GM12878 (cell line): ENCODE results near the gene RTCB. TPM values are rescaled to one million over a fixed set of nuclear protein-coding genes. Genes with fewer than 3 reads are reported as not detected.
A peak's percentile ranks its signal among the peaks of the same experiment; 100 is the strongest.

Experiments
- ATAC-seq: fragments of 200-7000 bp; cut with Tn5 transposase; 3 replicates; pipeline ENCODE4 v1.9.1; 2020; ENCODE audit warnings: mild to moderate bottlenecking, moderate library complexity
- BruUV-seq: library from RNA; stranded (reverse); fragments of 400-500 nt; replicated peaks from 2 replicates; lab custom pipeline; 2021; lab: Mats Ljungman, UMichigan
- CTCF ChIA-PET: fragments of 300-600 bp; sonication (Branson Sonifier 250); formaldehyde crosslinking; extraction: SDS; loops from one replicate; lab custom pipeline; 2021; ENCODE audit warnings: inconsistent platforms; lab: Yijun Ruan, JAX
- POLR2A ChIA-PET: fragments of 350-600 bp; formaldehyde crosslinking; extraction: SDS; loops from one replicate; lab custom pipeline; 2021; ENCODE audit warnings: inconsistent platforms; lab: Charles Lee
- RAD21 ChIA-PET: fragments of 300-600 bp; sonication (Branson Sonifier 250); formaldehyde crosslinking; loops from one replicate; lab custom pipeline; 2023; ENCODE audit warnings: antibody characterized with exemption; ENCODE audit not compliant: unreplicated experiment; lab: Charles Lee
- SMC1A ChIA-PET: fragments of 300-600 bp; sonication (Branson Sonifier 250); formaldehyde crosslinking; loops from one replicate; lab custom pipeline; 2023; ENCODE audit not compliant: unreplicated experiment, uncharacterized antibody; lab: Charles Lee
- DNase-seq: peaks from one replicate; pipeline ENCODE4 v3.0.0-alpha.2; 2011; ENCODE audit warnings: low read depth, low spot score
- FAIRE-seq: peaks from 3 replicates; lab custom pipeline; 2011; peaks lifted over from hg19 to GRCh38; lab: Jason Lieb, UNC
- H2AFZ ChIP-seq: 2 replicates; pipeline ENCODE4 v1.6.0; 2011; ENCODE audit warnings: low read depth, low read length, control low read depth; ENCODE audit not compliant: control insufficient read depth
- H3K27ac ChIP-seq: 2 replicates; pipeline ENCODE4 v1.5.1; 2011; ENCODE audit warnings: control low read depth; ENCODE audit not compliant: control insufficient read depth, insufficient read depth
- H3K27me3 ChIP-seq, 2 experiments: replicated peaks in 1 of 2; 2 replicates each; pipeline versions ENCODE4 v1.6.0 to v1.6.1; 2011; ENCODE audit warnings: low read length in 1 of 2; ENCODE audit not compliant: control insufficient read depth in 2 of 2, insufficient read depth in 2 of 2
- H3K36me3 ChIP-seq, 2 experiments: 2 replicates each; pipeline ENCODE4 v1.5.1; 2011; ENCODE audit warnings: low read length in 1 of 2; ENCODE audit not compliant: control insufficient read depth in 2 of 2, insufficient read depth in 2 of 2
- H3K4me1 ChIP-seq: 2 replicates; pipeline ENCODE4 v1.6.1; 2011; ENCODE audit warnings: mild to moderate bottlenecking, low read length, moderate library complexity, mixed read lengths; ENCODE audit not compliant: control insufficient read depth, insufficient read depth
- H3K4me2 ChIP-seq: 2 replicates; pipeline ENCODE4 v1.6.0; 2011; ENCODE audit warnings: control low read depth; ENCODE audit not compliant: control insufficient read depth, insufficient read depth
- H3K4me3 ChIP-seq: fragments of 200-600 bp; sonication (generic); 2 replicates; pipeline ENCODE4 v1.5.1; 2016
- H3K79me2 ChIP-seq: 2 replicates; pipeline ENCODE4 v1.6.0; 2011; ENCODE audit warnings: low read length; ENCODE audit not compliant: control insufficient read depth, insufficient read depth
- H3K9ac ChIP-seq: 2 replicates; pipeline ENCODE4 v1.8.0; 2011; ENCODE audit warnings: low read length, control low read depth, mixed read lengths; ENCODE audit not compliant: control insufficient read depth, insufficient read depth
- H3K9me3 ChIP-seq: replicated peaks from 3 replicates; pipeline ENCODE4 v1.5.1; 2011; ENCODE audit warnings: mild to moderate bottlenecking, low read length; ENCODE audit not compliant: control insufficient read depth, insufficient read depth
- H4K20me1 ChIP-seq: 2 replicates; pipeline ENCODE4 v1.6.0; 2011; ENCODE audit not compliant: control insufficient read depth, insufficient read depth
- BCL3 ChIP-seq: IDR thresholded peaks from 2 replicates; pipeline ENCODE4 v1.6.1; 2011; ENCODE audit warnings: borderline replicate concordance, low read depth, mild to moderate bottlenecking, moderate library complexity, low read length; ENCODE audit not compliant: insufficient read depth, poor library complexity, severe bottlenecking
- CBX5 ChIP-seq: sonication (generic); IDR thresholded peaks from 2 replicates; pipeline ENCODE4 v1.6.1; 2016; ENCODE audit warnings: low read depth, moderate library complexity, mild to moderate bottlenecking, inconsistent platforms
- CTCF ChIP-seq, 3 experiments: IDR thresholded peaks in 2 of 3; conservative IDR thresholded peaks in 1 of 3; 2 replicates each; pipeline ENCODE4 v1.5.1; 2011; ENCODE audit warnings: low read depth in 3 of 3, low read length in 3 of 3, mild to moderate bottlenecking in 3 of 3, control low read depth in 2 of 3, moderate library complexity in 2 of 3, inconsistent platforms in 1 of 3, mixed read lengths in 1 of 3; ENCODE audit not compliant: control insufficient read depth in 2 of 3, insufficient read depth in 1 of 3; ENCODE audit errors: extremely low read depth in 1 of 3
- E2F8 ChIP-seq: fragments of 450-650 bp; IDR thresholded peaks from 2 replicates; pipeline ENCODE4 v1.6.1; 2018; ENCODE audit warnings: mild to moderate bottlenecking, low read depth, moderate library complexity; ENCODE audit not compliant: partially characterized antibody
- KAT2A ChIP-seq: conservative IDR thresholded peaks from 2 replicates; pipeline ENCODE4 v1.6.1; 2011; ENCODE audit warnings: low read depth, low read length; ENCODE audit not compliant: control insufficient read depth
- MXI1 ChIP-seq: fragments of 150-350 bp; IDR thresholded peaks from 2 replicates; pipeline ENCODE4 v1.6.1; 2011; ENCODE audit warnings: low read depth, mild to moderate bottlenecking, inconsistent platforms, low read length, improper control_type of control experiment
- PKNOX1 ChIP-seq: fragments of 450-650 bp; IDR thresholded peaks from 2 replicates; pipeline ENCODE4 v1.6.1; 2016; ENCODE audit warnings: mild to moderate bottlenecking
- POLR2A ChIP-seq: IDR thresholded peaks from 2 replicates; pipeline ENCODE4 v1.6.1; 2011; ENCODE audit warnings: low read depth, mild to moderate bottlenecking, low read length
- PRDM15 ChIP-seq: fragments of 450-650 bp; formaldehyde crosslinking; IDR thresholded peaks from 2 replicates; pipeline ENCODE4 v1.4.0; 2020; ENCODE audit warnings: mild to moderate bottlenecking, moderate library complexity
- STAT1 ChIP-seq: fragments of 450-650 bp; conservative IDR thresholded peaks from 2 replicates; pipeline ENCODE4 v1.6.1; 2014; ENCODE audit warnings: antibody characterized with exemption, mild to moderate bottlenecking
- ZNF274 ChIP-seq: IDR thresholded peaks from one replicate; pipeline ENCODE4 v1.8.0; 2011; ENCODE audit not compliant: insufficient read length, insufficient read depth
- WGBS: methylation state at CpG from one replicate; pipeline ENCODE4 v1.1.6; 2016; ENCODE audit warnings: low lambda C conversion rate; ENCODE audit not compliant: insufficient replicate concordance, insufficient coverage; ENCODE audit errors: missing lambda C conversion rate; 5-methylcytosine and 5-hydroxymethylcytosine counted together
- in situ Hi-C: fragments of 300-500 bp; cut with MboI; formaldehyde crosslinking; loops from 9 replicates; pipeline ENCODE4 v1.14.3; 2018; ENCODE audit warnings: mixed read lengths
- intact Hi-C: fragments of 100-400 bp; cut with micrococcal nuclease; formaldehyde crosslinking; loops from one replicate; pipeline ENCODE4 v1.14.2; 2022; ENCODE audit not compliant: unreplicated experiment
- polyA plus RNA-seq, 11 experiments: library from polyadenylated mRNA; depleted of rRNA in 4 of 11; unstranded in 6 of 11; stranded (reverse) in 5 of 11; fragments of >200 nt; fragmentation: Nextera tagmentation in 4 of 11; fragmentation: Illumina TruSeq in 1 of 11; extraction: Ambion mirVana in 4 of 11; extraction: Trizol in 1 of 11; gene quantifications; 1 replicate in 1 of 11; 2 replicates in 10 of 11; pipeline versions ENCODE4 v1.2.1 to v1.2.3, GENCODE V29; 2011 to 2016; ENCODE audit warnings: inconsistent platforms in 2 of 11, missing spikeins in 2 of 11, low read depth in 1 of 11
- total RNA-seq, 4 experiments: library from RNA; depleted of rRNA in 3 of 4; stranded (reverse); fragments of >200 nt in 3 of 4; fragmentation: Illumina TruSeq in 1 of 4; extraction: Trizol in 1 of 4; gene quantifications; 2 replicates each; pipeline versions ENCODE4 v1.2.1 to v1.2.3, GENCODE V29; 2013 to 2021

The RTCB gene
- total and polyA plus RNA-seq, 10 of the 15 experiments (the other 5 are each of a cell fraction or from before 2014, with no cell fraction given), result 88.4 to 203 (median 106) TPM

GRCh38 chr22:32395107-32395506 lies 16.9 kb downstream of the RTCB start (continued):
- no peak for TF ChIP-seq PKNOX1
- TF ChIP-seq POLR2A, result no peak
- TF ChIP-seq KAT2A, result no peak
- no peak for TF ChIP-seq MXI1
- TF ChIP-seq BCL3, result no peak

- H3K9me3 ChIP-seq, result no peaks in the 10 kb centered on the region
- ChIA-PET POLR2A (interaction anchor here (0.7 kb wide), 1 partner anchor 53 kb away, joined by 3 read pairs; no protein-coding TSS in a partner anchor), SMC1A (no interaction called here), RAD21 (no interaction called here), CTCF (interaction anchor here (0.9 to 1.4 kb wide), 4 partner anchors 9 to 54 kb away, joined by 3 to 6 read pairs (median 3); no protein-coding TSS in a partner anchor)
- 78% methylated on average over 4 of the region's 4 CpGs for WGBS
- H3K27me3 ChIP-seq, result no peaks in the 10 kb centered on the region
- H3K27ac ChIP-seq, result no peak overlapping the region
- DNase-seq, result no peak
- no peaks in the 10 kb centered on the region for H4K20me1 ChIP-seq
- in situ Hi-C loops, result no loop called here
- intact Hi-C loops, result no loop called here
- H3K4me3 ChIP-seq, result no peak overlapping the region
- no peak overlapping the region for H3K4me2 ChIP-seq
- no peak for FAIRE-seq
- no peaks in the 10 kb centered on the region for H3K4me1 ChIP-seq
- H3K79me2 ChIP-seq, result no peaks in the 10 kb centered on the region
- no peak overlapping the region for H2AFZ ChIP-seq
- H3K36me3 ChIP-seq, result peaks cover 21 to 30% of the 10 kb centered on the region in 2 experiments
- BruUV-seq, result no TSS peak
- ATAC-seq, result no peak; the same call in 2 of the 3 replicates
- TF ChIP-seq ZNF274 (no peak), PRDM15 (CRISPR knock-in tag) (no peak), CTCF (IDR thresholded peaks at IDR 0.05 in 2 of 3, conservative IDR thresholded peaks at IDR 0.05 in 1 of 3; ENCODE audit: control insufficient read depth in 2 of 3, extremely low read depth in 1 of 3, insufficient read depth in 1 of 3, low read depth in 3 of 3, low read length in 3 of 3) (peak in 1 of 3 experiments; percentile 34; a peak in 2 of 6 replicates), STAT1 (no peak), CBX5 (no peak), E2F8 (no peak)
- H3K9ac ChIP-seq, result no peak overlapping the region
Observed at GRCh38 chr22:32389685-32390084, 22.4 kb downstream of the RTCB start.
